SHP77 treated with DMSO at 0.1 percent for 48 hours (cell line): Measurements from ENCODE around the gene FBXO27.
"Not testable (repeated sequence)": the region's sequence is repeated elsewhere in the genome, so short reads cannot be mapped to it uniquely, and the experiment has no call there.

Experiments used
- DNase-seq: peaks from one replicate; lab custom pipeline; 2025; lab: John Stamatoyannopoulos, UW

The FBXO27 gene

DNA sequence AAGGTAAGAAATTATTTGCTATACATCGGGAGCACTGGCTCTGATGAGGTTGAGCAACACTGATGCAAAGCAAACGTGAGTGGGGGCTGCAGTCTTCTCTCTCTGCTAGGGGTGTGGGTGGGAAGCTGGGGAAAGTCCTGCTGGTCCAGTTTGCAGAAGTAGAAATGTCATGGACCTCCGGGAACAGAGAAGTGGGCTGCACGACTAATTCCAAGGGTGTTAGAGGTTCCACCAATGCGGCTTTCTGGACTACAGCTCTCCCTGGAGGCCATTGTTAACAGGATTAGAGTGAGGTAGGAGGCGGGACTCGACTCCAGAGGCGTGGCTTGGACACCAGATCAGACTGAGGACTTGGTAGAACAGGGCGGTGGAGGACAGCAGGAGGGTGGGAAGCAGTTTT lies 5.7 kb upstream of the FBXO27 start:
- no peak for DNase-seq

- no peak for DNase-seq
Measured at GRCh38 chr19:39037194-39037593, 4.8 kb upstream of the FBXO27 start.

DNA sequence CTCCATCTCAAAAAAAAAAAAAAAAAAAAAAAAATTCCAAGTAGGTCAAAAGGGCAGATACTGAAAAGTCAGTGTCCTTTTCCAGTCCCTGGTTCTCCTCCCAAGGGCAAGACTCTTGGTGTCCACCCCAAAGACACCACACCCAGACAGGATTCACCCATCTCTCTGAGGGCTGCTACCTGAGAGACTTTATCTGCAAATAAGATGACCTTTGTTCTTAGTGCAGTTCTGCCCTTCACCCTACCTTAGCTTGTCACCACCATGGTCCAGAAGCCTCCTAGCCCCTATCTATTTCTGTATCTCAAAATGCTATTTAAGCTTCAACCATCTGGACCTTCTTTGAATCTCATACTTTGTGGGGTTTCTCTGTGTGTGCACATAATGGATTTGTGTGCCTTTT lies 4.2 kb upstream of the FBXO27 start:
- no peak for DNase-seq

GRCh38 chr19:39031368-39032062 lies 834 bp downstream of the FBXO27 start:
- DNase-seq, result no peak

GRCh38 chr19:39030854-39031367 lies 1.4 kb downstream of the FBXO27 start:
- no peak for DNase-seq

DNA sequence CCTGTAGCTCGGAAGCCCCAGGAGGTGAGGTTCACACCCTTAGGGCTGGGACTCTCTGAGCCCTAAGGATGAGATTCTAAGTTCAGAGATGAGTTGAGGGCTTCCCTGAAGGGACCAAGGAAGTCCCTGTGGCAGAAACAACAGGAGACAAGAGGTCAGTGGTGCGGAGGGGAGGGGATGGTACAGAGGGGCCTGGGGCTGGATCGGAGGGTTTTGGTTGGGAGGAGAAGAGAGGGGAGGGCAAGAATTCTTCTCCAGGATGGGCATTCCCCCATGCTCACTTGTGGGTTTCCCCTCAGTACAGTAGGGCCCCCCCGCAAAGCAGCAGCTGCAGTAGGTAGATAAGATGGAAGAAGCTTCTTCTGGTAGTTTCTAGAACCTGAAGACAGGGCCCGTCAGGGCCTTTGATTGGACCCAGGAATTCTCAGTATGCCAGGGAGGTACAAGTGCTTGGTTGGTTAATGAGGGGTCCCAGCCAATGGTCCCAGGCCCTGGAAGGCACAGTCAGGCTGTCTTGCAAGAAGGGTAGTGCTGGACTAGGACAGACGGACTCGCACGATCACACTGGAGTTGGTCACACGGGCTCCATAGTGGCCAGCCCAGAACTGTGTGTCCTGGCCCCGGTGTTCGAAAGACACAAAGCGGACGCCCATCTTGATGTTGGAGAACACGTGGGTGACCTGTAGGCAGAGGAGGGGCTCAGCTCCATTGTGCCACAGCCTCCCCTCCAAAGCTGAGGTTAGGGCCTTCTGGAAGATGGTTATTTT lies 7.3 kb downstream of the FBXO27 start:
- no peak for DNase-seq

DNA sequence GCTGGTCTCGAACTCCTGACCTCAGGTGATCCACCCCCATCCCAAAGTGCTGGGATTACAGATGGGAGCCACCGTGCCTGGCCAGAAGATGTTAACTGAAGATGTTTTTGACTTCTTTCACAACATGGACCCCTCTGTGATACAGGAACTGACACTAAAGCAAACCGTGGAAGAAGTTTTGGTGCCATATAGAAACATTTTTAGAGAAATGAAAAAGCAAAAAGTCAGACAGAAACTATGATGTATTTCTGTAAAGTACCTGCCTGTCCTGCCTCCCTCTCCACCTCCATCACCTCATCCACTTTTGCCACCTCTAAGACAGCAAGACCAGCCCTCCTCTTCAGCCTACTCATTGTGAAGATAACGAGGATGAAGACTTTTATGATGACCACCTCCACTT lies 11.3 kb downstream of the FBXO27 start:
- DNase-seq, result no peak

DNA sequence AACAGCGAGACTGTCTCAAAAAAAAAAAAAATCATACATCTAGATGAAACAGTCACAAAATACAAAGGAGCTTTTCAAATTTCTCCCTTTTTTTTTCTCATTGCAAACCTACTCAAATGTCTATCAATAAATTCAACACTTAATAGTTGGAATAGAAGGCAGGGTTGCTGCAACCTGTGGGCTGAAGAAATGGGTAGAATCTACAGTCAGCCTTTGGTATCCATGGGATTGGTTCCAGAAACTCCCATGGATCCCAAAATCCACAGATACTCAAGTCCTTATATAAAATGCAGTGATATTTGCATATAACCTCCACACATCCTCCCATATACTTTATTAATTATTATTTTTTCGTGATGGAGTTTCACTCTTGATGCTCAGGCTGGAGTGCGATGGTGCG lies 14.7 kb downstream of the FBXO27 start:
- no peak for DNase-seq

DNA sequence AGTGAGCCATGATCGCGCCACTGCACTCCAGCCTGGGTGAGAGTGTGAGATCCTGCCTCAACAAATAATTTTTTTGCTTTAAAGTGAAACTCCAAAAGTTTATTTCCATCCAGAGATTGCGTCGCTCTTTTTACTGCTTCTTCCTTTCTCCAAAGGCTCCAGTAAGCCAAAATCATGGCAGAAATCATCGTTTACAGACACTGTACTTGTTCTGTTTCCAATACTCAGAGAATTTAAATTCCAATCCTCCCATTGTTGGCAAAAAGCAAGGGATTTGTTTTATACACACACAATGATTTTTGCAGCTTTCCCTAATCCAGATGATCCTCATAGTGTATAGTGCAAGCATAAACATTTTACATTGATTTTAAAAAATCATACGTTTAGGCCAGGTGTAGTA lies 15.3 kb downstream of the FBXO27 start:
- DNase-seq, result no peak

DNA sequence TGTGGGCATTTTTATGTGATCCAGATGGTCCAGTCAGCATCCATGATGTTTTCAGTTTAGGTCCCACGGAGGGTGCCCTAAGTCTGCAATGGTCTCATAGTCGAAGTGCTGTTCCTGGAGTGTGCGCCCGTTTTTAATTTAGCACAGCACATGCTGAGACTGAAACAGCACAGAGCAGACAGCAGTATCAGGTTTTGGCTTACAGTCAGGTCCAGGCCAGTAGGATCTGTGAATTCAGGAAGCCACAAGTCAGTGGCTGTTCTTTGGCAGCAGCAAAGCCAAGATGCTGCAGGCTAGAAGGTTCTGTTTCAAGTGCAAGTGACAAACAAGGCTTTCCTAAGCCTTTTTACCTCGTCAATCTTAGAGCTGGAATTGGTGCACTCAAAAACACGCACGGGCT lies 18.3 kb downstream of the FBXO27 start:
- no peak for DNase-seq

DNA sequence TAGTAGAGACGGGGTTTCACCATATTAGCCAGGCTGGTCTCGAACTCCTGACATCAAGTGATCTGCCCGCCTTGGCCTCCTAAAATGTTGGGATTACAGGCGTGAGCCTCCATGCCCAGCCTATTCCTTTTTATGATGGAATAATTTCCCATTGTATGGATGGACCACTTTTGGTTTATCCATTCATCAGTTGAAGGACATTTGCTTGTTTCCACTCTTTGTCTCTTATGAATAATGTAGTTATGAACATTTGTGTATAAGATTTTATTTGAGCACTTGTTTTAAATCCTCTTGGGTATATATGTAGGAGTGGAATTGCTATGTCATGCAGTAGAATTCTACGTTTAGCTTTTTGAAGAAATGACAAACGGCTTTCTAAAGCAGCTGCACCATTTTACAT lies 23.3 kb downstream of the FBXO27 start:
- DNase-seq, result no peak

- no peak for DNase-seq
Measured at GRCh38 chr19:39008137-39008536, 24.2 kb downstream of the FBXO27 start.

DNA sequence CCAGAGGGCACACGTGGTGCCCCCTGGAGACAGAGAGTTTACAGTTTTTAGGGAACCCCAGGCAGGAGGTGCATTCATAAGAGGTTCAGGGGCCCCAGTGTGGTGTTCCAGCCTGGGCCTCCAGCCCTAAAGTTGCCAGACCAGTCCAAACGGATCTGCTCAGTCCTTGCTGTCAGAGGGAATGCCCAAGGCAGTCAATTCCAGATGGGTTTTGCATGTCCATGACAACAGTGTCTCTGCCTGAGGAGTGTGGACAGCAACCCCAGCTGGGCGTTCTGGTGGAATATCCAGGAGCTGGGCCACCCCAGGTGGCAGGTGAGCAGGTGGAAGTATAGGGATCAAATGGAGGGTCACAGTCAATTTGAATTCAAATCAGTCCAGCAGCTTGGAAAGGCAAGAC lies 25.3 kb downstream of the FBXO27 start:
- DNase-seq, result no peak

- no peak for DNase-seq
Measured at GRCh38 chr19:39004403-39004802, 27.9 kb downstream of the FBXO27 start.

DNA sequence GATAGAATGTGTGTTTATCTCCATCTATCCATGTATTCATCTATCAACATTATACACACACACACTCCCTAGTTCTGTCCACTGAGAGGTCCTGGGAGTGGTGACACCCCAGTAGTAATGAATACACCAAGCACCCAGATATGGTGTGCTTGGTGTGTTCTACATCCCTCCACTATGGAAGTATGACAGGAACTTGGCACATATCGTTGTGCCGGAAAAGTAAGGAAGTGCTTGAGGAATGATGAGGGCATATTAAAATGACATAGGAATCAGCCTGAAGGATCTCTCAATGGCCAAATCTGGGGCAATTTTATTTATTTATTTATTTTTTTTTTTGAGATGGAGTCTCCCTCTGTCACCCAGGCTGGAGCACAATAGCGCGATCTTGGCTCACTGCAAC lies 28.6 kb downstream of the FBXO27 start:
- no peak for DNase-seq

- DNase-seq, result no peak
Measured at GRCh38 chr19:39003188-39003587, 29.2 kb downstream of the FBXO27 start.

DNA sequence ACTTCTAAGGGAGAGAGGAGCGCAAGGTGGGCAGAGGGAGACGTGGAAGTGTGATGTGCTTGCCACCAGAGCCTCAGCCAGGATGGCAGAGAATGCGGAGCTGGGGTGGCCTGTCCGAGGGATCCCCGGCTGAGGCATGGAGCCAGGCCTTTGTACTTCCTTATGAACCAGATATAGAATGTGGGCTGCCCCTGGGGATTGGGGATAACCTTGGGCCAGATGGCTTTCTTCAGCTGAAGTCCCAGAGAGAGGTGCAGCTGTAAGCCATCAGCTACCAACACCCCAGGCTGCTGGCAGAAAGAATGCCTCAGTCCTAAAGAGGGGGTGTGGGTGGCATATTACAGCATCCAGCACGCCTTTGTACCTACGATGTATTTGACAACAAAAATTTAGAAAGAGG lies 31.3 kb downstream of the FBXO27 start:
- DNase-seq, result no peak

DNA sequence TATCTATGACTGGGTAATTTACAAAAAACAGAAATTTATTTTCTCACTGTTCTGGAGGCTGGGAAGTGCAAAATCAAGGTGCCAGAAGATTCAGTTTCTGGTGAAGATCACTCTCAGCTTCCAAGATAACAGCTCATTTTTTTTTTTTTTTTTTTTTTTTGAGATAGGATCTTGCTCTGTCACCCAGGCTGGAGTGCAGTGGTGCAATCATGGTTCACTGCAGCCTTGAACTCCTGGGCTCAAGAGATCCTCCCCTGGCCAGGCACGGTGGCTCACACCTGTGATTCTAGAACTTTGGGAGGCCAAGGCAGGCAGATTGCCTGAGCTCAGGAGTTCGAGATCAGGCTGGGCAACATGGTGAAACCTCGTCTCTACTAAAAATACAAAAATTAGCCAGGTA lies 34.8 kb downstream of the FBXO27 start:
- DNase-seq, result not testable (repeated sequence)

- DNase-seq, result no peak
Measured at GRCh38 chr19:38993271-38993670, 39.1 kb downstream of the FBXO27 start.

GRCh38 chr19:38990949-38991697 lies 41.2 kb downstream of the FBXO27 start:
- no peak for DNase-seq

- DNase-seq, result not testable (repeated sequence)
Measured at GRCh38 chr19:38989614-38990013, 42.7 kb downstream of the FBXO27 start.

DNA sequence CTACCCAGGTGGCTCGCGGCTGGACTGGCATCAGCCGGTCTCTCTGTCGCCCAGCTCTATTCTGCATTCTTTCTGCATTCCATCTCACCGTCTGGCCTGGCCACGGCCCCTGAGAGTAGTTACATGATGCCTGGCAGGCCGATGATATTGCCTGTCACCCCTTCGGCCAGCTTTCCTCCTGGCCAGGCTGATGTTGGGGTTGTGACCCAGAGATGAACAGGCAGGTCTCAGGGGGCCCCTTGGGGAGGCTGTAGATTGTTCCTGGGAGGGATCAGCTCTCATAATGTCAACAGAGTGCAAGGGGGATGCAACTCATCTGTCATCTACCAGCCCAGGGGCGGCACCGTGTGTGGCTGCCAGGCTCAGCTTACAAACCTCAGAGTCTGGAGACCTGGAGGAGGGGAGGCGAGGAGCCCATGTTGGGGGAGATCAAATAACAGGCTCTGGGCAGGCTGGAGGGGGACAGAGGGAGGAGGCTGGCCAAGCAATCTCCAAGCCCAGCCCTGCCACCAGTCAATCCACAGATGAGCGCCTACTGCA lies 43.2 kb downstream of the FBXO27 start:
- DNase-seq, result no peak

DNA sequence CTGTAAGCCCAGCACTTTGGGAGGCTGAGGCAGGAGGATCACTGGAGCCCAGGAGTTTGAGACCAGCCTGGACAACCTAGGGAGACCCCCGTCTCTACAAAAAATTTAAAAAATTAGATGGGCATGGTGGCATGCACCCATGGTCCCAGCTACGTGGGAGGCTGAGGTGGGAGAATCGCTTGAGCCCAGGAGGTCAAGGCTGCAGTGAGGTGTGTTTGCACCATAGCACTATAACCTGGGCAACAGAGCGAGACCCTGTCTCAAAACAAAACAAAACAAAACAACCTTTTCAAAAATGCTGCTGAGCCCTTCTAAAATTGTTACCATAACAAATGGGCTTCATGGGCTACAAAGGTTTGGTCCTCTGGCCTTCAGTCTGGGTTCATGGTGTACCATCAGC lies 43.7 kb downstream of the FBXO27 start:
- DNase-seq, result not testable (repeated sequence)
